PFSK-1 (cell line): ENCODE data around the gene NFIC.

Experiments
- FOXP2 ChIP-seq: optimal IDR thresholded peaks from 2 replicates; pipeline ENCODE3; 2011; ENCODE audit warnings: borderline replicate concordance, control low read depth, inconsistent platforms; ENCODE audit not compliant: insufficient read depth; ENCODE audit errors: extremely low read length, extremely low read depth
- POLR2AphosphoS5 ChIP-seq: IDR thresholded peaks from 2 replicates; pipeline ENCODE4 v1.6.1; 2012; ENCODE audit warnings: low read depth, mild to moderate bottlenecking, control low read depth, low read length, moderate library complexity
- REST ChIP-seq, 2 experiments: IDR thresholded peaks; 2 replicates each; pipeline versions ENCODE4 v1.6.1 to v1.8.0; 2011 to 2012; ENCODE audit warnings: low read depth in 2 of 2, low read length in 2 of 2, control low read depth in 1 of 2, inconsistent platforms in 1 of 2, mild to moderate bottlenecking in 1 of 2, moderate library complexity in 1 of 2; ENCODE audit not compliant: insufficient read depth in 1 of 2
- SIN3A ChIP-seq: IDR thresholded peaks from 2 replicates; pipeline ENCODE4 v1.6.1; 2012; ENCODE audit warnings: mild to moderate bottlenecking, low read length, moderate library complexity, borderline replicate concordance; ENCODE audit not compliant: insufficient read depth
- TAF1 ChIP-seq: IDR thresholded peaks from 2 replicates; pipeline ENCODE4 v1.6.1; 2012; ENCODE audit warnings: low read length, control low read depth, borderline replicate concordance; ENCODE audit not compliant: insufficient read depth

- TF ChIP-seq POLR2AphosphoS5 (no peak), TAF1 (no peak), REST (IDR thresholded peaks at IDR 0.05; ENCODE audit: insufficient read depth in 1 of 2, low read depth in 2 of 2, low read length in 2 of 2) (no peak), SIN3A (no peak), FOXP2 (no peak)
These were observed 138.4 kb downstream of the NFIC start for GRCh38 chr19:3504735-3505134.
